HG03378 (cell line): ENCODE data around the gene PKP3.
"Not testable (repeated sequence)": the region's sequence is repeated elsewhere in the genome, so short reads cannot be mapped to it uniquely, and the experiment has no call there.

ENCODE experiments used
- ATAC-seq: cut with Tn5 transposase; IDR thresholded peaks from one replicate; pipeline ENCODE4 v1.9.1; 2021; ENCODE audit warnings: mild to moderate bottlenecking, moderate library complexity; ENCODE audit not compliant: unreplicated experiment

PKP3 gene

GRCh38 chr11:394034-394857 is at the start of gene PKP3:
Gene PKP3, plus strand, starts transcription at chr11:394209. Its CDS starts 84 bp downstream, at chr11:394293.
- no peak for ATAC-seq

- ATAC-seq, result no peak
These were observed 49.0 kb upstream of the PKP3 start for GRCh38 chr11:344836-345578.

GRCh38 chr11:346529-346928 is 47.5 kb upstream of the PKP3 start:
- no peak for ATAC-seq

- not testable (repeated sequence) for ATAC-seq
These were observed 44.6 kb upstream of the PKP3 start for GRCh38 chr11:349270-349954.

- ATAC-seq, result not testable (repeated sequence)
These were observed 43.8 kb upstream of the PKP3 start for GRCh38 chr11:350033-350722.

GRCh38 chr11:350723-351255 is 43.2 kb upstream of the PKP3 start:
- no peak for ATAC-seq

GRCh38 chr11:351411-351810 is 42.6 kb upstream of the PKP3 start:
- ATAC-seq, result no peak

GRCh38 chr11:352456-353031 is 41.5 kb upstream of the PKP3 start:
- no peak for ATAC-seq

- ATAC-seq, result no peak
These were observed 40.7 kb upstream of the PKP3 start for GRCh38 chr11:353179-353873.

GRCh38 chr11:355581-356458 is 38.2 kb upstream of the PKP3 start:
- no peak for ATAC-seq

- no peak for ATAC-seq
These were observed 37.4 kb upstream of the PKP3 start for GRCh38 chr11:356610-357009.

GRCh38 chr11:357582-357981 is 36.4 kb upstream of the PKP3 start:
- no peak for ATAC-seq

- ATAC-seq, result no peak
These were observed 35.7 kb upstream of the PKP3 start for GRCh38 chr11:358129-358800.

GRCh38 chr11:359181-359714 is 34.8 kb upstream of the PKP3 start:
- ATAC-seq, result no peak

GRCh38 chr11:360326-361280 is 33.4 kb upstream of the PKP3 start:
- ATAC-seq, result no peak

GRCh38 chr11:362642-363442 is 31.2 kb upstream of the PKP3 start:
- ATAC-seq, result no peak
